HG03565 (cell line): ENCODE measurements around the gene MRPL1.
"Not testable (repeated sequence)": the region's sequence is repeated elsewhere in the genome, so short reads cannot be mapped to it uniquely, and the experiment has no call there.

Source experiments
- ATAC-seq: cut with Tn5 transposase; IDR thresholded peaks from one replicate; pipeline ENCODE4 v1.9.1; 2021; ENCODE audit warnings: mild to moderate bottlenecking, moderate library complexity; ENCODE audit not compliant: unreplicated experiment

The MRPL1 gene

GRCh38 chr4:77849278-77849965, 13.2 kb upstream of the MRPL1 start:
- no peak for ATAC-seq

- peak; percentile 95 for ATAC-seq
Measured at GRCh38 chr4:77852892-77853495, 9.6 kb upstream of the MRPL1 start.

- ATAC-seq: no peak
Measured at GRCh38 chr4:77854431-77855111, 8.1 kb upstream of the MRPL1 start.

- ATAC-seq: no peak
Measured at GRCh38 chr4:77856152-77856551, 6.5 kb upstream of the MRPL1 start.

GRCh38 chr4:77859256-77859655, 3.4 kb upstream of the MRPL1 start:
- no peak for ATAC-seq

GRCh38 chr4:77861495-77861894, 1.1 kb upstream of the MRPL1 start:
- ATAC-seq: no peak

GRCh38 chr4:77863341-77863740, 711 bp downstream of the MRPL1 start:
- not testable (repeated sequence) for ATAC-seq

GRCh38 chr4:77865259-77865658, 2.6 kb downstream of the MRPL1 start:
- no peak for ATAC-seq

GRCh38 chr4:77872723-77873445, 10.3 kb downstream of the MRPL1 start:
- ATAC-seq: no peak

GRCh38 chr4:77877167-77877566, 14.5 kb downstream of the MRPL1 start:
- ATAC-seq: no peak

GRCh38 chr4:77877771-77878565, 15.3 kb downstream of the MRPL1 start:
- no peak for ATAC-seq

- no peak for ATAC-seq
Measured at GRCh38 chr4:77880784-77881183, 18.2 kb downstream of the MRPL1 start.

GRCh38 chr4:77881460-77882295, 19.0 kb downstream of the MRPL1 start:
- ATAC-seq: no peak

GRCh38 chr4:77893451-77893850, 30.8 kb downstream of the MRPL1 start:
- peak; percentile 72 for ATAC-seq

GRCh38 chr4:77899607-77900006, 37.0 kb downstream of the MRPL1 start:
- no peak for ATAC-seq

- no peak for ATAC-seq
Measured at GRCh38 chr4:77903186-77903585, 40.6 kb downstream of the MRPL1 start.

- ATAC-seq: no peak
Measured at GRCh38 chr4:77905651-77906263, 43.1 kb downstream of the MRPL1 start.

- ATAC-seq: no peak
Measured at GRCh38 chr4:77910676-77911075, 48.0 kb downstream of the MRPL1 start.

GRCh38 chr4:77911091-77911490, 48.5 kb downstream of the MRPL1 start:
- no peak for ATAC-seq
